GM12875 (cell line): ENCODE measurements around the gene SP2.

Source experiments
- H3K4me3 ChIP-seq: one replicate; pipeline ENCODE4 v1.5.1; 2011; ENCODE audit warnings: low read depth, low read length, control low read depth
- CTCF ChIP-seq: IDR thresholded peaks from 2 replicates; pipeline ENCODE4 v1.5.1; 2011; ENCODE audit warnings: low read depth, mild to moderate bottlenecking, control low read depth, inconsistent platforms, low read length, moderate library complexity, borderline replicate concordance; ENCODE audit not compliant: insufficient read depth

SP2 gene

GRCh38 chr17:47895856-47896671 lies at the start of gene SP2:
Gene SP2 (plus strand): TSS chr17:47896236. CDS start chr17:47896287, 51 bp downstream.
- peak within 1 kb of the TSS; percentile 66 for H3K4me3 ChIP-seq
- TF ChIP-seq CTCF = no peak

DNA sequence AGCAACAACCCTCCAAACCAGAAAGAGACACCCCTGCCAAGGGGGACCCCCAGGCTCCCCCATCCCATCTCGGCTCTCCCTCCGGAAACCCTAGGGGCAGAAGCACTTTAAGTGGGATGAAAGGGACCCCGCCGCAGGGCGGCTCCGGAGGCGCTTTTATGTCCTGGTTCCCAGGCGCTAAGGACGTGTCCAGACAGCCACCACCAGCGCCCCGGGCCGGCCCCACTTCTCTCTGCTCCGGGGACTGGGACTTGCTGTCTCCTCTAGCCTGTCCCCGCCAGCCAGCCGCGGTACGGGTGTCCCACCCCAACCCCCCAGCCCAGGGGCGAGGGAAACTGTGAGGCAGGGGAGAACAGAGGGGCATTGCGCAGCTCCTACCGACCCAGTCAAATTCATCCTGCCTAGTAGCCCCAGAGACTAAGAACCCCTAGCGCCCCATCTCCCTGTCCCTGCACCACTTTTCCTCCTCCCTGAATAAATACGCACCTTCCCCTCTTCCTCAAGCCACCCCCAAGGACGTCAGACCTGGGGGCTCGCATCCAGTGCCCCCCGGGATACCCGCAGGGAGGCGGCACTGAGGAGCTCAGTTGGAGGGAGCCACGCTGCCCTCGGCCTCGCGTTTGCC lies 49.2 kb upstream of the SP2 start:
- no peak for TF ChIP-seq CTCF
- no peak overlapping the region for H3K4me3 ChIP-seq

DNA sequence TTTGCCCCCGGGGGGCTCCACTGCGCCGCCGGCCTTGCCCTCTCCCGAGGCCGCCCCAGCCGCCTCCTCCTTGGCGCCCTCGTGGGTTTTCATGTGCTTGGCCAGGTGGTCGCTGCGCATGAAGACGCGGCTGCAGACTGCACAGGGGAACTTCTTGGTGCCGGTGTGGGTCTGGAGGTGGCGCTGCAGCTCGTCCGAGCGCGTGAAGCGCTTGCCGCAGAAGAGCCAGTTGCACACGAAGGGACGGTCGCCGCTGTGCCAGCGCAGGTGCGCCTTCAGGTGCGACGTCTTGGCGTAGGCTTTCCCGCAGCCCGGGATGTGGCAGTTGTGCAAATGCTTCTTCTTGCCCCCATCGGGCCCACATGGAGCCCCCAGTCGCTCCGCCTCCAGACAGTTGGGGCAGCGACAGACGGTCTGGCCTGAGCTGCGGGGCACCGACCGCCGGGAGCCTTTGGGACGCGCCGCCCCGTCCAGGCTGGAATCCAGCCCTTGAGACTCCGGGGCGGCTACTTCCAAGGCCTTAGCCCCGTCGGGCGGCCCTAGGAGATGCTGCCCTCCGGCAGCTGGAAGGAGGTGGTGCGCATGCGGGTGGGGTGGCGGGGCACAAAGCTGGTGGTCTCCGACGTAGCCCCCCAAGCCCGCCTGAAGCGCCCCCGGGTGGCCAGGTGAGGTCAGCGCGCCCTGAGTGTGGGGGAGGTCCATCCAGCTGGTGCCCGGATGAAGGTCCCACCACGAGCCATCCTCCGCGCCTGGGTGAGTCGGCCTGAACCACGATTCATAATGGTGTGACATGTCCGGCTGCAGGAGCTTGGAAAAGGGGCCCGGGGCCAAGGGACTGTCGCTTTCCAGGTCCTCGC lies 48.5 kb upstream of the SP2 start:
- H3K4me3 ChIP-seq = no peak overlapping the region
- peak; percentile 44 for TF ChIP-seq CTCF

- no peak overlapping the region for H3K4me3 ChIP-seq
- TF ChIP-seq CTCF = no peak
Observed at GRCh38 chr17:47848198-47848513, 47.9 kb upstream of the SP2 start.

DNA sequence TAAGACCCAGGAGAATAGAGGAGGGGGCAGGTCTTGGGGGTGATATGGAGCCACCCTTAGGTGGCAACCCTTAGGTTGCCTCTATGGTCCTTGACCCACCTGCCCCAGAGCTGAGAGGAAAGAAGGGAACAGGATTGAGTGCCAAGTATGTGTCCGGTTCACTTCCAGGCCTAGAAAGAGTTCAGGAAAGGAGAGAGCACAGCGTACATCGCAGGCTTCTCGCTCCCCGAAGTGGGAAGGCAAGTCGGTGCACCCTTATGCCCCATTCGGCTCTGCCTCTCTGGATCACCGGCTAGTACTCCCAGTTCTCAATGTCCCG lies 45.7 kb upstream of the SP2 start:
- TF ChIP-seq CTCF = no peak
- no peak overlapping the region for H3K4me3 ChIP-seq

GRCh38 chr17:47850692-47851573 lies 45.1 kb upstream of the SP2 start, which contains the start of gene SP6:
Gene SP6 (minus strand): TSS chr17:47851163. CDS start chr17:47848429, 2,734 bp downstream.
- no peak within 1 kb of the TSS for H3K4me3 ChIP-seq
- TF ChIP-seq CTCF = no peak
